HG03060 (cell line): ENCODE measurements around the gene OTUD7B.

Experiments used
- ATAC-seq: cut with Tn5 transposase; IDR thresholded peaks from one replicate; pipeline ENCODE4 v1.9.1; 2021; ENCODE audit warnings: low read depth, moderate number of reproducible peaks; ENCODE audit not compliant: unreplicated experiment

OTUD7B gene

DNA sequence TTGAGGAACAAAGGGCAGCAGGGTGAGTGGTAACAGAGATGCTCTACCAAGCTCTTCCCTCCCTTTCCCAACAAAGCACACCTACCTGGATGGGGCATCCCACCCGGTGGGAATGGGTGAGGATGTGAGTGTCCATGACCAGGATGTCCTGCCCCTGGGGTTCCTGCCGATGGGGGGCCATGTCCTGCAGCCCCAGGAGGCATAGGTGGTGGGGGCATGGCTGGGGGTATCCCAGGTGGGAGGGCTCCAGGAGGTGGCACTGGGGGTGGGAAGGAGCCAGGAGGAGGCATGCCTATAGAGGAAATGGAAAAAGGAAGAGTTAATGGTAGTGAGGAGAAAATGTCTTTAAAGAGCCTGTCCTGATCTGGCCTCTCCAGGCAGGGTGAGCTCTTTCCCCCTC is 84.8 kb downstream of the OTUD7B start:
- no peak for ATAC-seq

DNA sequence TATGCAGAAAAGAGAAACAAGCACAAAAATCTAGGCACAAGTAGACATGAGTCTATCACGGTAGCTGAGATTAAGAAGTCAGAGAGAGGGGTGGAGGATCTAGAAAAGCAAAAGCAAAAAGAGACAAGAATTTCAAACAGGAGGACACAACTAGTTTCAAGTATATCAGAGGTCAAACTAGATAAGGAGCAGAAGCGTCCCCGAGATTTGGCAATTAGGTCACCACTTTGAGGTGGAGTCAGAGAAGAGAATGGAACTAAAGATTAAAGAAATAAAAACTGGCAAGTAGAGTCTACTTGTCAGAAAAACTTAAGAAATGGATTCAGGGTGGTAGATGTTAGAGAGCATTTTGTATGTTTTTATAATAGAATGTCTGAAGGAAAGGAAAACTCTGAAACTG is 85.2 kb downstream of the OTUD7B start:
- no peak for ATAC-seq

GRCh38 chr1:149923626-149924025 is 86.9 kb downstream of the OTUD7B start:
- ATAC-seq, result no peak

DNA sequence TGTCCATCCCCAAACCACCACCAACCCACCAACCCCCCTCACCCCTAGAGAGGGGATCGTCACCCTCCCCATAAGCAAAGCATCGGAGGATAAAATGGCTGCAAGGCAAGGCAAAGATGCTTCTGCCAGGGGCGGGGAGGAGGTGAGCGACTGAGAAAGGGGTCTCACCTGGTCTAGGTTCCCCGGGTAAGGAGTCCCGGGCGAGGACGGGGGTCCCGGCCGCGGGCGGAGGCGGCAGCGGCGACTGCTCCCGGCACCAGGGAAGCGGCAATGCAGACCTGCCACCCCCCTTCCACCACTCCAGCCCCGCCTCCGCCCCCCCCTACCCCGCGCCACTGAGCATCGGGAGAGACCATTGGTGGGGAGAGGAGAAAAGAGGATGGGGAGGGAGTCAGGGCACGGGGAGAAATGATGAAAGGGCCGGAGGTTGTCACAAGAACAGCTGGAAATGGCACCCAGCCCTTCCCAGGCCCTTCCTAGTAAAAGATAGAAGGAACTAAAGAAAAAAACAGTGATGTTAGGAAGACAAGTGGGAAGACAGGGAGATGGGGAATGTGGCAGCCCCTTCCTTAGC is 92.9 kb downstream of the OTUD7B start, which contains the start of gene SV2A:
Gene SV2A, minus strand, starts transcription at position 274 of the 574 bp plus-strand sequence. CDS start 4,004 bp downstream, outside the sequence.
- ATAC-seq, result no peak

DNA sequence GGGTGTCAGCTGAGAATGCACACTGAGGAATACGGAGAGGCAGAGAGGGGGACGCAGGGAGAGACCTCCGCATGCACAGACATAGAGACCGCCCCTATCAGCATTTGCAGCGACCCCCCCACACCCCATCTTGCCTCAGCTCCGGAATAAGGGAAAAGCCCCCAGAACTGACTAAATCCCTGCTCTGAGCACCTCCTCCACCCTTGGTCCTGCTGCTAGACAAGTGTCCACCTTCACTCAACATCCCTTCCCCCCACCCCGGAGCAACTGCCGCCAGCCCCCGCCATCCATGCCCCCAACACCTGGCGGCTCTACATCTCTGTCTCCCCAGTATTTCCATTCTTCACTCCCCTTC is 93.7 kb downstream of the OTUD7B start:
- no peak for ATAC-seq

DNA sequence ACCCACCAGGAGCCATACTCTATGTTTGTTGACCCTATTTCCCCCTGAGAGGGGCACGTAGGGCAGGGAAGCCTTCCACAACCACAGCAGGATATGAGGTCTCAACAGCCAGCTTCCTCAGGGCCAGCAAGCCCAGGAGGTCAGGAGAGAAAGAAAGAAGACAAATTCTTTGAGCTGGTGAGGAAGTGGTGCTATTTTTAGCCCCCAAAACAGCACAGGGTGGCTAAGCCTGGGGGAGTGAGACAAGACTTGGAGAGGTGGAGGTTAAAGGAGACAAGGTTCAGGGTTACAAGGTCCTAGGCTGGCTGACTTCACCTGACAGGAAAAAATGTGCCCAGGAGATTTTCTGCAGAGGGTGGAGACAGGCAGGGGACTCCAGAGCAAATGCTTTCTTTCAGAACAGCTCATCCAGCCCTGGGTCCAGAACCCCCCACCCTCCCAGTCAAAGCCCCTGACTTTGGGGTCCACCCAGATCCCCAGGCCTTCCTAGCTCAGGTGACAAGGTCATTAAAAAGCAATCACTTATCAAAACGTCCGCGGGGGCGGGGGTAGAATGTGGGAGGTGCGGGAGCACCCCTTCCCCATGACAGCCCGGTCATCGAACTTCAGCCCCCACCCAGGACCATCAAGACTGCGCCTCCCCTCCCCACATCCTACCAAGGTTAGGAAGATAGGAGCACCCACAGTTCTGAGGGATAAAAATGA is 94.2 kb downstream of the OTUD7B start:
- ATAC-seq, result no peak

DNA sequence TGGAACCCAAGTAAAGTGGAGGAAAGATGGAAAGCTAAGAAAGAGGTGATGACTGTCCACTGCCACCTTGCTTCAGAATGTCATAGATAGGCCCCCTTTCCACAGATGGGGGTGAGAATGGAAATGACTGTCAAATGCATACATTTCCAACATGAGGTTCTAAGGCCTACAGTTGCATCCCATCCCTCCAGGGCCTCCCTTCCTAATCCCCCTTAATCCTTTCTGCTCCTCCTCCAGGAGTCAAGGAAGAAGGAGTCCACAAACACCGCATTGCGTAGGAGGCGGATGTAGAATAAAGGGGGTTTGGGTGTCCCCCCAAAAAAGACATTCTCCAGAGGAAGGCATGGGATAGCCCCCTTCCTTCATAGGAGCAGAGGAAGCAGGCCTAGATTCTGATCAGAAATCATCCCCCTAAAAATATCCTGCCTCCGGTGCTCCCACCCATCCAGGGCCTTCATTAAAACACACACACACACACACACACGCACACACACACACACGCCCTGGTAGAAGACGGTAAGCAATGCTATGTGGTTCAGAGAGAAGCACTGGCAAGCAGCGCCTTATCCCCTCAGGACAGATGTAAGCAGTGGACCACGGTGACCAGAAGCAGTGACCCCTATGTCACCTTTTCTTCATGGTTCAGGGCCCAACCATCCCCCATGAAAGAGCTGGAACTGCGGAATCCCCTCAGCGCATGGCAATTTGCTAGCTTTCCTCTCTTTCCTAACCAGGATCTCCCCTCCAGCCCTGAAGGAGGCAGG is 94.9 kb downstream of the OTUD7B start:
- ATAC-seq, result no peak

DNA sequence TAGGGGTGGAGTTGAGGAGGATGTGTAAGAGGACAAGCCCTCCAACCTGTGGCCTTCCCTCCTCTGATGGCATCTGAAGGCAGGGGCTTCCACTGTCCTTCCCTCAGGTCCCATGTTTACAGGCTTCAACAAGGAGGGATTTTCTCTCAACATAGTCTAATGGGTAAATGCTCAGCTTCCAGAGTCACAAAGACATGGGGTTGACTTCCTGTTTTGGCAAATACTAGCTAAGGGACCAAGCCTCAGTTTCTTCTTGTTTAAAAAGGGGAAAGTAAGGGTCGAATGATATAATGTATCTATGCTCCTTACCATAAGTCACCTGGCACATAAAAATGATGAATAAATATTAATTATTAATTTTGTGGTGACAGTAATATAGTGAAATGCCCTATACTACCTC is 96.0 kb downstream of the OTUD7B start:
- ATAC-seq, result no peak

- no peak for ATAC-seq
Measured at GRCh38 chr1:149906570-149907075, 103.9 kb downstream of the OTUD7B start.

GRCh38 chr1:149903836-149904491 is 106.6 kb downstream of the OTUD7B start:
- no peak for ATAC-seq

GRCh38 chr1:149899460-149900284 is 110.9 kb downstream of the OTUD7B start, which contains the start of gene BOLA1:
Gene BOLA1 (plus strand): TSS chr1:149899568. CDS start chr1:149900060, 492 bp downstream.
- ATAC-seq, result no peak

DNA sequence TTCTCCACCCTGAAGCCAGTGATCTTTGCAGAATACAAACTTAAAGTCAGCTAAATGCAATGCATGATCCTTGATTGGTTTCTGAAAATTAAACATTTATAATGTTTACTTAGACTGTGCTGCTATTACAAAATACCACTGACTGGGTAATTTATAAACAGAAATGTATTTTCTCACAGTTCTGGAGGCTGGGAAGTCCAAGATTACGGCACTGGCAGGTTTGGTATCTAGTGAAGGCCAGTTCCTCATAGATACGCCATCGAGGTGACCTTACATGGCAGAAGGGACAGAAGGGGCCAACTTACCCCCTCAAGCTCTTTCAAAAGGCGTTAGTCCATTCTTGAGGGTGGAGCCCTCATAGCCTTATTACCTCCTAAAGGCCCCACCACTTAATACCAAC is 114.0 kb downstream of the OTUD7B start:
- ATAC-seq, result no peak

- ATAC-seq, result no peak
Measured at GRCh38 chr1:149888999-149889289, 121.6 kb downstream of the OTUD7B start.

- ATAC-seq, result peak; percentile 6
Measured at GRCh38 chr1:149888247-149888998, 122.1 kb downstream of the OTUD7B start.
